Cardiac muscle cell (in vitro differentiated cells and primary cell): ENCODE data around the gene ENO2. TPM values are rescaled to one million over a fixed set of nuclear protein-coding genes. Genes with fewer than 3 reads are reported as not detected.
A peak's percentile ranks its signal among the peaks of the same experiment; 100 is the strongest.

ENCODE experiments used
- DNase-seq, 2 donors: peaks; one replicate each; pipeline versions ENCODE4 v3.0.0 to v3.0.0-alpha.2; 2010 to 2017; ENCODE audit warnings: low read depth in 1 of 2, low spot score in 1 of 2
- H3K27ac ChIP-seq: fragments of 200-600 bp; sonication (generic); 2 replicates; pipeline ENCODE4 v1.5.1; 2016
- H3K27me3 ChIP-seq: fragments of 200-600 bp; sonication (generic); 2 replicates; pipeline ENCODE4 v1.6.0; 2016; ENCODE audit warnings: control low read depth
- H3K36me3 ChIP-seq: fragments of 200-600 bp; sonication (generic); 2 replicates; pipeline ENCODE4 v1.5.1; 2016; ENCODE audit warnings: control low read depth
- H3K4me1 ChIP-seq: fragments of 200-600 bp; sonication (generic); 2 replicates; pipeline ENCODE4 v1.8.1; 2017; ENCODE audit warnings: low read depth, mild to moderate bottlenecking, mixed run types
- H3K4me3 ChIP-seq: fragments of 200-600 bp; sonication (generic); 2 replicates; pipeline ENCODE4 v1.5.1; 2016; ENCODE audit warnings: mild to moderate bottlenecking
- H3K9me3 ChIP-seq: fragments of 200-600 bp; sonication (generic); 2 replicates; pipeline ENCODE4 v1.5.1; 2017; ENCODE audit warnings: low read depth, mild to moderate bottlenecking, control low read depth
- polyA plus RNA-seq: library from polyadenylated mRNA; unstranded; fragments of >200 nt; fragmentation: Nextera tagmentation; extraction: Ambion mirVana; gene quantifications from 2 replicates; pipeline ENCODE4 v1.2.1, GENCODE V29; 2016
- total RNA-seq: library from RNA; depleted of rRNA; stranded (reverse); fragments of >200 nt; gene quantifications from 2 replicates; pipeline ENCODE4 v1.2.3, GENCODE V29; 2016
- TF ChIP-seq, protein P1 (sequence below): IDR thresholded peaks from 2 replicates; pipeline ENCODE4 v1.5.1; 2012; ENCODE audit warnings: low read depth, mild to moderate bottlenecking, low read length

ENO2 gene
- total and polyA plus RNA-seq, 2 experiments from 2014 or later, result 87.7 to 133 TPM

DNA sequence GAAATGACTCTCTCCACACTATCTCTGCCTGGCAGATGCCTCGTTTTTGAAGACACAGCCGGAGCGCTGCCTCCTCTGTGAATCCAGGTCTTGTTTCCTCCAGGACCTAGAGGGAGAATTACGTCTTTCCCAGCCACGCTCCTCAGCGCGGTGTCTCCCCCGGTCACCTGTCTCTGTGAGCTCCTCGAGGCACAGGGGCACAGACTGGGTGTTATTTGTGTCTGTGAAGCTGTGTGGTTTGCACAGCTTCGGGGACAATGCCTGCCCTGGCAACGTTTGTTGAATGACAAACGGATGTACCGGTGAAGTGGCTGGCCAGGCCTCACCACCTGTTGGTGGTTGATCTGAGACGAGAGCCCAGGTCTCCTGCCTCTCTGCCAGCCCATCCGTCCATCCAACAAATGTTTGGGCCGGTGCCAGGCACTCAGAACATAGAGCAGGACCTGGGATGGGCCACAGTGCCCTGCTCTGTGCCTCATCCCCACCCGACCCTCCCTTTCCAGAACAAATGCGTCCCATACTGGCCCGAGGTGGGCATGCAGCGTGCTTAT is 42.8 kb downstream of the ENO2 start:
- Histone ChIP-seq H3K27ac (no peak overlapping the region), H3K4me1 (peaks cover 6% of the 10 kb centered on the region), H3K4me3 (no peak overlapping the region), H3K9me3 (no peaks in the 10 kb centered on the region), H3K36me3 (no peaks in the 10 kb centered on the region), H3K27me3 (no peaks in the 10 kb centered on the region)
- TF ChIP-seq, protein P1, sequence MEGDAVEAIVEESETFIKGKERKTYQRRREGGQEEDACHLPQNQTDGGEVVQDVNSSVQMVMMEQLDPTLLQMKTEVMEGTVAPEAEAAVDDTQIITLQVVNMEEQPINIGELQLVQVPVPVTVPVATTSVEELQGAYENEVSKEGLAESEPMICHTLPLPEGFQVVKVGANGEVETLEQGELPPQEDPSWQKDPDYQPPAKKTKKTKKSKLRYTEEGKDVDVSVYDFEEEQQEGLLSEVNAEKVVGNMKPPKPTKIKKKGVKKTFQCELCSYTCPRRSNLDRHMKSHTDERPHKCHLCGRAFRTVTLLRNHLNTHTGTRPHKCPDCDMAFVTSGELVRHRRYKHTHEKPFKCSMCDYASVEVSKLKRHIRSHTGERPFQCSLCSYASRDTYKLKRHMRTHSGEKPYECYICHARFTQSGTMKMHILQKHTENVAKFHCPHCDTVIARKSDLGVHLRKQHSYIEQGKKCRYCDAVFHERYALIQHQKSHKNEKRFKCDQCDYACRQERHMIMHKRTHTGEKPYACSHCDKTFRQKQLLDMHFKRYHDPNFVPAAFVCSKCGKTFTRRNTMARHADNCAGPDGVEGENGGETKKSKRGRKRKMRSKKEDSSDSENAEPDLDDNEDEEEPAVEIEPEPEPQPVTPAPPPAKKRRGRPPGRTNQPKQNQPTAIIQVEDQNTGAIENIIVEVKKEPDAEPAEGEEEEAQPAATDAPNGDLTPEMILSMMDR, result no peak
- no peak for DNase-seq

DNA sequence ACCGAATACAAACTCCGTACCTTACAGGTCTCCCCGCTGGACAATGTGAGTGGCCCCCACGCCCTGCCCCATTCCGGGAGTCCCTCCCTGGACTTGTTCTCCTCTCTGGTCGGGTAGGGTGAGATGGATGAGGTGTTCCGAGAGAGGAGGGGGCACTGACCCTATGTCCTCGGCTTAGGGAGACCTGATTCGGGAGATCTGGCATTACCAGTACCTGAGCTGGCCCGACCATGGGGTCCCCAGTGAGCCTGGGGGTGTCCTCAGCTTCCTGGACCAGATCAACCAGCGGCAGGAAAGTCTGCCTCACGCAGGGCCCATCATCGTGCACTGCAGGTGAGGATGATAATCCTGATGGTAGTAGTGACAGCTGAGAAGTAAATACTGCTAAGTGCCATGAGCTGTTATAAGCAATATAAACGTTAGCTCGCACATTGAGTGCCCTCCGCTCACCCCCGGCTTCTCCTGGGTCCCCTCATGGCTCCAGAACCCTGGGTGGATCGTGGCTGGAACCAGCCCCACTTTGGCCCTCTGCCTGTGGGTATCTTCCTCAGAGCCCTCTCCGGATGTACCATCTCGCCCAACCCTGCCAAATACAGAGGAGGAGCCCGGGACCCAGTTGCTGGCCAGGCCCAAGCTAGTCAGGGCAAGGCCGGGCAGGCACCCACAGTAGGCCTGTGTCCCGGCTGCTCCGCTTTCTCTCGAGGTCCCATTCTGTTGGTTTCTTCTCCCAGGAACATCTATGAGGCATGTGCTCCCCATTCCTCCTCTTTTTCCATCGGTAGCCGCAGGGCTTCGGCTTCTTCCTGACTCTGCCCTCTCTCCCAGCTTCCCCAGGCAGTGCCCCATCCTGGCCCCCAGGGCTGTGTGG is 43.6 kb downstream of the ENO2 start:
- Histone ChIP-seq H3K4me3 (no peak overlapping the region), H3K27me3 (no peaks in the 10 kb centered on the region), H3K4me1 (peaks cover 10% of the 10 kb centered on the region), H3K36me3 (no peaks in the 10 kb centered on the region), H3K27ac (no peak overlapping the region), H3K9me3 (no peaks in the 10 kb centered on the region)
- TF ChIP-seq, protein P1, result no peak
- no peak for DNase-seq

DNA sequence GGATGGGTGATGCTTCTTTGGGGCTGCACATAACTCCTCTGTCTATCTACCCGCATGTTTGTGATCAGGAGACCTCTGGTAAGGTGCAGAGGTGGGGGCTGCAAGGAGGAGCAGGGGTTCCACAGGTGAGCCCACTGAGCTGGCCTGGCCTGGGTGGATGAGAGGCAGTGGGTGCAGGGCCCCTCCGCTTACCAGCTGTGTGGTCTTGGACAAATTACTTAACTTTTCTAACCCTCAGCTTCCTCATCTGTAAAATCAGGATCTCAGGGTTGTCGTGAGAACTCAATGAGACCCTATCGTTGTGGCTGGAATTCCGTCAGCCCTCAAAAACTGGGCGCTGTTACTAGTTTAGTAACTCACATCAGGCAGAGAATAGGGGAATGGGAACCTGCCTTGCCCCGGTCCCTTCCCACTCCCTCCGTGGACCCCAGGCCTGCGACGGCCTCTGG is 44.3 kb downstream of the ENO2 start:
- Histone ChIP-seq H3K4me3 (no peak overlapping the region), H3K27me3 (no peaks in the 10 kb centered on the region), H3K4me1 (peaks cover 10% of the 10 kb centered on the region), H3K27ac (peak overlapping the region; percentile 6), H3K9me3 (no peaks in the 10 kb centered on the region), H3K36me3 (no peaks in the 10 kb centered on the region)
- TF ChIP-seq, protein P1, result no peak
- no peak for DNase-seq

DNA sequence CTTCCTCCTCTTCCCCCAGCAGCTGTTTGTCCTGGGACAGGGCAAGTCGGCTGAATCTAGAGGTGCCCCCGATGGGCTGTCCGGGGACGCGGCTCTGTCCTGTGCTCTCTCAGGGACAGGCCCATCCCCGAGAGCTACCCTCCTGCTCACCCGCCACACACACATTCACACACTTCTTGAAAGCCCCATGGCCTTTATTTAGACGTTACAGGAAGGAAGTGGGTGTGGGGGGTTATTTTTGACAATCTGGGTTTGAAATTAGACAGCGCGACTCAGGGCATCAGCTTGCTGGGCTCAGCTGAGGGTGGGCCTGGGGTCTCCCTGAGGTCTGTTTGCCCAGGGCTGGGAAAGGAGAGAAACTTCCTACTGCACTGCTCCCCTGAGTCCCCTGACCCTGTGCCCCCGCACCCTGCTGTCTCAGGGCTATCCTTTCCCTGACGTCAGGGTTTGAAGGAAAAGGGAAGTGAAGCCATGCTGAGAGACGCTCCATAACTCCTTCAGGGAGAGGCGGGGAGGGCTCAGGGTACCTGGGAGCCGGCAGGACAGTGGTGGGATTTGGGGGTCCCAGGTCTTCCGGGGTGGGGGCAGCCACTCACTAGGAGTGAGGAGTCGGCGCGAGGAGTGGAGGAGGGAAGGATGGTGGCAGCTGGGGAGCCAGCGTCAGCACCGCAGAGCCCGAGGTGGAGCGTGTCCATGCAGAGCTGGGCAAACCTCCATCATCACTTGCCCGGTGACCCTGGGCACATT is 44.9 kb downstream of the ENO2 start:
- Histone ChIP-seq H3K27me3 (no peaks in the 10 kb centered on the region), H3K4me3 (no peak overlapping the region), H3K4me1 (peaks cover 10% of the 10 kb centered on the region), H3K36me3 (no peaks in the 10 kb centered on the region), H3K9me3 (no peaks in the 10 kb centered on the region), H3K27ac (peak overlapping the region; percentile 6)
- no peak for DNase-seq
- TF ChIP-seq, protein P1, result no peak

DNA sequence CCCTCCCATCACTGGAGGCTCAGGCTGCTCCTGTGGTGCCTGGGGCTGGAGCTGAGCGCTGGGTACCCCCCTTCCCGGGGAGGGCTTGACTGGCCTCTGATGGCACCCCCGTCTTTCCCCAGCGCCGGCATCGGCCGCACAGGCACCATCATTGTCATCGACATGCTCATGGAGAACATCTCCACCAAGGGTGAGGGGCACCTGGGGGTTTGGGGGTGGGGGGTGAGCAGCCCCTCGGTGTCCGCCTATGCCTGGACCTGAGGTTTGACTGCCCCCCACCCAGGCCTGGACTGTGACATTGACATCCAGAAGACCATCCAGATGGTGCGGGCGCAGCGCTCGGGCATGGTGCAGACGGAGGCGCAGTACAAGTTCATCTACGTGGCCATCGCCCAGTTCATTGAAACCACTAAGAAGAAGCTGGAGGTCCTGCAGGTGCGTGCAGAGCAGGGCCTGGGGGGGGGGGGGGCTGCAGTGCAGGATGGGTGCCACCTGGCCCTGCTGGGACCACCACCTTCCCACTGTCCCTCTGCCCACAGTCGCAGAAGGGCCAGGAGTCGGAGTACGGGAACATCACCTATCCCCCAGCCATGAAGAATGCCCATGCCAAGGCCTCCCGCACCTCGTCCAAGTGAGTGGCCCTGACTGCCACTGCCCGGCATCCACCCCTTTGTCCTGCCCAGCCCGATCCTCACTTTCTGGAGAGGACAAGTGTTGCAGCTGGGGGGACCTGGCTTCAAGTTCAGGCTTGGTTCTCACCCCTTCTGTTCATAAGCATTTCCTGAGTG is 45.6 kb downstream of the ENO2 start:
- Histone ChIP-seq H3K27me3 (no peaks in the 10 kb centered on the region), H3K4me3 (no peak overlapping the region), H3K27ac (no peak overlapping the region), H3K36me3 (no peaks in the 10 kb centered on the region), H3K4me1 (peaks cover 13% of the 10 kb centered on the region), H3K9me3 (no peaks in the 10 kb centered on the region)
- TF ChIP-seq, protein P1, result no peak
- DNase-seq, result no peak
